ENCODE measurements around the gene RGS16.

RGS16 gene

DNA sequence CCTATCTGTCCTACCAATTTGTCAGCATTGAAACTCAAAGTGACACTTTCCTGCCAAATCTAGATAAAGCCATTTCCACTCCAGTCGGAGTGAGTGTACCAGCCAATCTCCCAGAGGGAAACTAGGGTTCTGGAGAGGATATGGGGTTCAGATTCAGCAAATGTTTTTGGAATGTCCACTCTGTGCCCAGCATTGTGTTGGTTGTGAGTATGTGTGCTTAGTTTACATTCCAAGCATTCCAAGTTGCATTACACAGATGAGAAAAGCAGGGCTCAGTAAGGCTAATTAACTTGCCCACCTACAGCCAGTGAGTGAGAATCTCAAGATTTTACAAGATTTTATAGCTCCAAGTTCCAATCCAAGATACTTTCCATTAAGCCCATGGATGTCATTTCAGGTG, 26.4 kb upstream of the RGS16 start:
- H3K4me3 ChIP-seq (ENCODE audit: low read depth, low read length), result no peak overlapping the region
- no peak for DNase-seq (ENCODE audit: low read depth, low spot score)
- in situ Hi-C loops (cut with HindIII; ENCODE audit: low sequenced_read_pairs), result no loop called here
- TF ChIP-seq, protein P1, sequence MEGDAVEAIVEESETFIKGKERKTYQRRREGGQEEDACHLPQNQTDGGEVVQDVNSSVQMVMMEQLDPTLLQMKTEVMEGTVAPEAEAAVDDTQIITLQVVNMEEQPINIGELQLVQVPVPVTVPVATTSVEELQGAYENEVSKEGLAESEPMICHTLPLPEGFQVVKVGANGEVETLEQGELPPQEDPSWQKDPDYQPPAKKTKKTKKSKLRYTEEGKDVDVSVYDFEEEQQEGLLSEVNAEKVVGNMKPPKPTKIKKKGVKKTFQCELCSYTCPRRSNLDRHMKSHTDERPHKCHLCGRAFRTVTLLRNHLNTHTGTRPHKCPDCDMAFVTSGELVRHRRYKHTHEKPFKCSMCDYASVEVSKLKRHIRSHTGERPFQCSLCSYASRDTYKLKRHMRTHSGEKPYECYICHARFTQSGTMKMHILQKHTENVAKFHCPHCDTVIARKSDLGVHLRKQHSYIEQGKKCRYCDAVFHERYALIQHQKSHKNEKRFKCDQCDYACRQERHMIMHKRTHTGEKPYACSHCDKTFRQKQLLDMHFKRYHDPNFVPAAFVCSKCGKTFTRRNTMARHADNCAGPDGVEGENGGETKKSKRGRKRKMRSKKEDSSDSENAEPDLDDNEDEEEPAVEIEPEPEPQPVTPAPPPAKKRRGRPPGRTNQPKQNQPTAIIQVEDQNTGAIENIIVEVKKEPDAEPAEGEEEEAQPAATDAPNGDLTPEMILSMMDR (IDR thresholded peaks at IDR 0.05; ENCODE audit: low read depth, low read length), result no peak

DNA sequence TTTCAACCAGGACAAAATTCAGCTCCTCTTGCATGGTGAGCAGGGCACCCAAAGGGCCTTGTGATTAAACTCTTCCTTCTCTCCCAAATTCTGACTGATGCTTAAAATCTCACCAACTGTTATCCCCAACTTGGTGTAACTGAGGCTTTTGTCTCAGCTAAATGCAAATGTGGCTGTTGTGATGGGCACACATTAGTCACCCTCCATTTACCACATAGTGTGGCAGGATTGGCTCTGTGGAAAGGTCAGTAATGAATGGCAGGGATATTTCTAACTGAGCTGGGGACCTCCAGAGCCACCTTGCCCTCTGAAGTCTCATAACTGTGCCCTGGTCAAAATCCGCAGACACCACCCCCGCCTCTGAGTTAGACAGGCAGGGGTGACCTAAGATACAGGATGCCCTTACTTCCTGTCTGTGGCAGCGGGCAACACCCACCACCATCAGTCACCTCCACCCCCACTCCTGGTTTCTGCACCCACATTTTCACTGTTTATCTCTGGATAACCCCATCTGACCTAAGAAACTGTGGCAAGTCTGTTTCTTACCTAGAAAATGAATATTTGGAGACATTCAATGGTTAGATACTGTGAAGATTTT, 25.4 kb upstream of the RGS16 start:
- TF ChIP-seq, protein P1 (IDR thresholded peaks at IDR 0.05; ENCODE audit: low read depth, low read length), result no peak
- no peak for DNase-seq (ENCODE audit: low read depth, low spot score)
- H3K4me3 ChIP-seq (ENCODE audit: low read depth, low read length), result no peak overlapping the region
- in situ Hi-C loops (cut with HindIII; ENCODE audit: low sequenced_read_pairs), result no loop called here

DNA sequence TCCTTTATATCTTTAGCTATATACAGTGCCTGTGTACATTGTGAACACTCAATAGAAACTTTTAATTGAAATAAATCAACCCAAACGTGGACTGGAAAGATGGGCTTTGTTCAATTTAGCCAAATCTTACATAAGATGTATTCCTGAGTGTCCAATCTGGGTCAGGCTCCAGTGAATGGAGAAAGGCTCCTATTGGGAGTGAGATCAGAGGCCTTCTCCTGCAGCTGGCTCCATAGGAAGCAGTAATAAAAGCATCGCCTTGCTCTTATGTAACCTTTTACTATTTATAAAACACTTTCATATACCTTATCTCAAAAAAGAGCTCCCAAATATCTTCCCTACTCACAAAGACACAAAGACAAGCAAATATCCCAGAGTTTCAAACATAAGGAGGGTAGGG, 24.9 kb upstream of the RGS16 start:
- no peak for DNase-seq (ENCODE audit: low read depth, low spot score)
- in situ Hi-C loops (cut with HindIII; ENCODE audit: low sequenced_read_pairs), result no loop called here
- TF ChIP-seq, protein P1 (IDR thresholded peaks at IDR 0.05; ENCODE audit: low read depth, low read length), result no peak
- no peak overlapping the region for H3K4me3 ChIP-seq (ENCODE audit: low read depth, low read length)

DNA sequence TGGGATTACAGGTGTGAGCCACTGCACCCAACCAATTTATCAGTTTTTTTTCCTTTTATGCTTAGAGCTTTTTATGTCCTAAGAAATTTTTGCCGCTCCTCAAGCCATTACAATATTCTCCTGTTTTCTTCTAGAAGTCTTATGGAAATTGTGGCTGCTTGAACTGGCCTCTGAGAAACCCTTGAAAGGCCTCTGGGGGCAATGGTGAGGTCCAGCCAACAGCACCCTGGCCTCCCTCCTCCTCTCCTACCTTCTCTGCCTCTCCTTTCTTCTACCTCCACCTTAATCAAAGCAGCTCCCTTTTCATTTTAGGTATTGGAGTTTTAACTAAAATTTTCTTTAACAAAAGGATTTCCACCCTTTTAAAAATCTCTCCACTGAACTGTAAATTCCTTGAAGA, 24.5 kb upstream of the RGS16 start:
- H3K4me3 ChIP-seq (ENCODE audit: low read depth, low read length), result no peak overlapping the region
- TF ChIP-seq, protein P1 (IDR thresholded peaks at IDR 0.05; ENCODE audit: low read depth, low read length), result no peak
- in situ Hi-C loops (cut with HindIII; ENCODE audit: low sequenced_read_pairs), result no loop called here
- DNase-seq (ENCODE audit: low read depth, low spot score), result no peak

- H3K4me3 ChIP-seq (ENCODE audit: low read depth, low read length), result no peak overlapping the region
- in situ Hi-C loops (cut with HindIII; ENCODE audit: low sequenced_read_pairs), result no loop called here
- no peak for DNase-seq (ENCODE audit: low read depth, low spot score)
- TF ChIP-seq, protein P1 (IDR thresholded peaks at IDR 0.05; ENCODE audit: low read depth, low read length), result no peak
Observed at GRCh38 chr1:182627622-182628021, 23.4 kb upstream of the RGS16 start.

DNA sequence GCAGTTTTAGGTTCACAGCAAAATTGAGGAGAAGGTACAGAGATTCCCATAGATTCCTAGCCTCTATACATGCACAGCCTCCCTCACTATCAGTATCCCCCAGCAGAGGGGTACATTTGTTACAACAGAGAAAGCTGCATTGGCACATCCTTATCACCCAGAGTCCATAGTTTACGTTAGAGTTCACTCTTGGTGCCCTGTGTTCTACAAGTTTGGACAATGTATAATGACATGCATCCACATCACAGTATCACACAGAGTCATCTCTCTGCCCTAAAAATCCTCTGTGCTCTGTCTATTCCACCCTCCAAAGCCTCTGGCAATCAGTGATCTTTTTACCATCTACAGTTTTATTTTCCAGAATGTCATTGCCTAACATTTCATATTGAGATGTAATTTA, 22.3 kb upstream of the RGS16 start:
- DNase-seq (ENCODE audit: low read depth, low spot score), result no peak
- TF ChIP-seq, protein P1 (IDR thresholded peaks at IDR 0.05; ENCODE audit: low read depth, low read length), result no peak
- in situ Hi-C loops (cut with HindIII; ENCODE audit: low sequenced_read_pairs), result no loop called here
- no peak overlapping the region for H3K4me3 ChIP-seq (ENCODE audit: low read depth, low read length)
